Activated CD4-positive, alpha-beta T cell treated with anti-CD3 and anti-CD28 coated beads, Interleukin-2, amount 10 ng/mL, durations not matched to agents 24 days and 14 days (primary cell): Measurements from ENCODE around the gene IPO5. TPM values are rescaled to one million over a fixed set of nuclear protein-coding genes. Genes with fewer than 3 reads are reported as not detected.
"Not testable (repeated sequence)": the region's sequence is repeated elsewhere in the genome, so short reads cannot be mapped to it uniquely, and the experiment has no call there.

Experiments
- DNase-seq: peaks from one replicate; pipeline ENCODE4 v3.0.0; 2022
- H3K27ac Mint-ChIP-seq: one replicate; pipeline ENCODE4 v1.8.0; 2022; ENCODE audit warnings: mild to moderate bottlenecking, mixed read lengths
- H3K27me3 Mint-ChIP-seq: one replicate; pipeline ENCODE4 v1.8.0; 2022; ENCODE audit warnings: mixed read lengths
- H3K36me3 Mint-ChIP-seq: one replicate; pipeline ENCODE4 v1.8.0; 2022; ENCODE audit warnings: low read depth, mild to moderate bottlenecking, mixed read lengths
- H3K4me1 Mint-ChIP-seq: one replicate; pipeline ENCODE4 v1.8.0; 2021; ENCODE audit warnings: mixed read lengths
- H3K4me3 Mint-ChIP-seq: one replicate; pipeline ENCODE4 v1.8.0; 2022; ENCODE audit warnings: mild to moderate bottlenecking, moderate library complexity, mixed read lengths
- H3K9me3 Mint-ChIP-seq: one replicate; pipeline ENCODE4 v1.8.0; 2021; ENCODE audit warnings: mixed read lengths
- intact Hi-C: fragments of 100-400 bp; cut with micrococcal nuclease; formaldehyde crosslinking; loops from one replicate; pipeline ENCODE4 v1.15.1; 2023
- total RNA-seq: library from RNA; stranded (reverse); gene quantifications from 2 replicates; pipeline ENCODE4 v1.2.3, GENCODE V29; 2022

The IPO5 gene
- total RNA-seq, 1 donor from 2014 or later: 243 TPM

DNA sequence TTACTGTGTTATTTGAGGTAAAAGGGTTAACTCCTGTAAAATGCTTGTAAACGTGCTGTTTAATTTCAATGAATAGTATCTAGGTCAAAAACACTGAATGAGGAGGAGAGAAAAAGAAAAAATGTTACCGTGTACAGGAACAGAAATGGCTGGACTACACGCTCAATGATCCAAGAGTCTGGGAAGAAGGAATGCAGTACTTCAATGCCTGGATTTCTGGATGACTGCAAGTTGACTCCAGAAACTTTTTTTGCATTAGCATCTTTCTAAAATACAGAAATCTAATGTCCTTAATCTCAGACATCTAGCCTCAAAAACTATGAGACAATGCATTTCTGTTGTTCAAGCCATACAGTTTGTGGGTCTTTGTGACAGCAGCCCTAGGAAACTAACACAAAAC, 17.4 kb upstream of the IPO5 start:
- intact Hi-C loops: no loop called here
- Mint-ChIP-seq H3K4me3 (no peak overlapping the region), H3K27ac (no peak overlapping the region), H3K27me3 (peaks cover 8% of the 10 kb centered on the region), H3K36me3 (no peaks in the 10 kb centered on the region), H3K9me3 (no peaks in the 10 kb centered on the region), H3K4me1 (no peaks in the 10 kb centered on the region)
- DNase-seq: no peak

GRCh38 chr13:97938706-97939475, 14.6 kb upstream of the IPO5 start:
- no peaks in the 10 kb centered on the region for H3K36me3 Mint-ChIP-seq
- no peaks in the 10 kb centered on the region for H3K4me1 Mint-ChIP-seq
- H3K4me3 Mint-ChIP-seq: no peak overlapping the region
- H3K27me3 Mint-ChIP-seq: peaks cover 7% of the 10 kb centered on the region
- H3K27ac Mint-ChIP-seq: no peak overlapping the region
- DNase-seq: no peak
- no peaks in the 10 kb centered on the region for H3K9me3 Mint-ChIP-seq
- intact Hi-C loops: no loop called here

DNA sequence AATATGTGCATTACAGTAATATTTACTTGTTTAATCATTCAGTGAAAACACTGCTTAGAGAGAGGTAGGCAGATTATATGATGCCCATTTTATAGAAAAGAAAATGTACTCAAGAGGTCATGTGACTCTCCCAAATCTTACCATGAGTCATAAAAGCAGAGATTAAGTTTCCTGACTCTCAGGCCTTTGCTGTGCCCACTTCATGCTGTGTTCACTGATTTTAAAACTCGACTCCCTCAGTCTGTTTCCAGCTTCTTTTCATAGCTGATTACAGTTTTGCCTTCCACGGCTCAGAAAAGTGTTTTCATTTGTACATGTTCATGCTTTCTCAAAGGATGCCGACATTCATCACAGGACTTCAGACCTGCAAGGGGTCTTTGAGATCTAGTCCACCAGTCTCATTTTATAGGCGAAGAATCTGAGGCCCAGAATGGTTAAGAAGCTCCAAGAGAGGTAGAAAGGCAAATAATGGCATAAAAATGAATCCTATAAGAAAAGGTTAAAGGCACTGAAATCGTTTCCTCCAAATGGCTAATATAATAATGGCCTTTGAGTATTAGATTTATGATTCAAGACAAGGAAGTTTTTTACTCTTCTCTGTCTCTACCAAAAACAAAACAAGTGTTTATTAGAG, 9.0 kb upstream of the IPO5 start:
- H3K4me3 Mint-ChIP-seq: no peak overlapping the region
- H3K36me3 Mint-ChIP-seq: no peaks in the 10 kb centered on the region
- H3K27me3 Mint-ChIP-seq: no peaks in the 10 kb centered on the region
- DNase-seq: no peak
- intact Hi-C loops: no loop called here
- no peak overlapping the region for H3K27ac Mint-ChIP-seq
- H3K4me1 Mint-ChIP-seq: no peaks in the 10 kb centered on the region
- H3K9me3 Mint-ChIP-seq: no peaks in the 10 kb centered on the region

DNA sequence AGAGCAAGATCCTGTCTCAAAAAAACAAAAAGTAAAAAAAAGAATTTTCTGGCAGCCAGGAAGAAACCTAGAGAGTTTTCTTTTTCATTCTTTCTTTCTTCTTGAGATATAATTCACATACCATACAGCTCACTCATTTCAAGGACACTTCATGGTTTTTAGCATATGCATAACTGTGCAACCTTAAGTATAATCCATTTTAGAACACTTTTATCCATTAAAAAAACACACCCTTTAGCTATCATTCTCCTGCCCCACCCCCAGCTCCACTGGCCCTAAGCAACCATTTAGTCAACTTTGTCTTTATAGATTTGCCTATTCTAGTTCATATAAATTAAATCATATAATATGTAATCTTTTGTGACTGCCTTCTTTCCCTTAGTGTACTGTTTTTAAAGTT, 8.1 kb upstream of the IPO5 start:
- no peaks in the 10 kb centered on the region for H3K36me3 Mint-ChIP-seq
- peaks cover 3% of the 10 kb centered on the region for H3K9me3 Mint-ChIP-seq
- no peaks in the 10 kb centered on the region for H3K4me1 Mint-ChIP-seq
- H3K27me3 Mint-ChIP-seq: no peaks in the 10 kb centered on the region
- intact Hi-C loops: no loop called here
- no peak overlapping the region for H3K27ac Mint-ChIP-seq
- H3K4me3 Mint-ChIP-seq: no peak overlapping the region
- no peak for DNase-seq

DNA sequence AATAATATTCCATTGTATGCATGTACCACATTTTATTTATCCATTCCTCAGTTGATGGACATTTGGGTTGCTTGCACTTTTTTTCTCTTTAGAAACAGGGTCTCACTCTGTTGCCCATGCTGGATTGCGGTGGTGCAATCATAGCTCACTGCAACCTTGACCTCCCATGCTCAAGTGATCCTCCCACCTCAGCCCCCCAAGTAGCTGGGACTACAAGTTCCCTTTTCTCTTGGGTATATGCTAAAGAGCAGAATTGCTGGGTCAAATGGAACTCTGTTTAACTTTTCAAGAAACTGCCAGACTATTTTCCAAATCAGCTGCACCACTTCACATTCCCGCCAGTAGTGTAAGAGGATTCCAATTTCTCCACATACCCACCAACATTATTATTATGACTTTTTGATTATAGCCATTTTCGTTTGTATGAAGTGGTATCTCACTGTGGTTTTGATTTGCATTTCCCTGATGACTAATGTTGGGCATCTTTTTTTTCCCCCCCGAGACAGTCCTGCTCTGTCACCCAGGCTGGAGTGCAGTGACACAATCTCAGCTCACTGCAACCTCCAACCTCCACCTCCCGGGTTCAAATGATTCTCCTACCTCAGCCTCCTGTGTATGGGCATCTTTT, 7.6 kb upstream of the IPO5 start:
- Mint-ChIP-seq H3K4me1 (no peaks in the 10 kb centered on the region), H3K27ac (no peak overlapping the region), H3K27me3 (no peaks in the 10 kb centered on the region), H3K9me3 (peaks cover 3% of the 10 kb centered on the region), H3K36me3 (no peaks in the 10 kb centered on the region), H3K4me3 (no peak overlapping the region)
- DNase-seq: no peak
- intact Hi-C loops: no loop called here

DNA sequence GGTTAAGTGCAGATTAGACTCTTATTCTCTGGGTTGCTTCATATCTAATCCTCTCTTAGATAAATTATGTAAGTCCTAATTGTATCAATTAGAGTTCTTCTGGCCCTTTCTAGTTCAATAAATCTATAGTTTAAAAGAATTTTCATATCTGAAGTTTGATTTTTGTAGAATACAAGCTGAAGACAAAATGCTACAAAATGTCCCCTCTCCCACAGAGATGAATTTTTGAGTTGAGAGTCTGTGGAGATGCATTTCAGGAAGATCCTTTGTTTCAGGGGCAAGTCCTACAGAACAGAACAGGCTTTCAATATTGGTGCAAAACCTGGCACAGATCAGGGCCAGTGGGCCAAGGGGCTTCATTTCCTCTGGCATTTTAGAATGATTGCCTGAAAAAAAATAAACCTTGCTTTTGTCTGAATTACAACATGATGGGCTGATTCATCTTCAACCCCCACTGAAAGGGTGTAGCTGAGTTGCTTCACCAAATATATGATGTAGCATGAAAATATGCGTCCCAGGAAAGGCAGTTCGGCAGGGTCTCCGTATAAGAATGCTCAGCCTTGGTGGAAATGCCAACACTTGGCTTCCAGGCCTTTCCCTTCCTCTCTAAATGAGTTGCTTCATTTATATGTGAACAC, 6.4 kb upstream of the IPO5 start:
- Mint-ChIP-seq H3K27me3 (no peaks in the 10 kb centered on the region), H3K4me1 (no peaks in the 10 kb centered on the region), H3K36me3 (no peaks in the 10 kb centered on the region), H3K27ac (no peak overlapping the region), H3K9me3 (peaks cover 3% of the 10 kb centered on the region), H3K4me3 (no peak overlapping the region)
- intact Hi-C loops: no loop called here
- no peak for DNase-seq

DNA sequence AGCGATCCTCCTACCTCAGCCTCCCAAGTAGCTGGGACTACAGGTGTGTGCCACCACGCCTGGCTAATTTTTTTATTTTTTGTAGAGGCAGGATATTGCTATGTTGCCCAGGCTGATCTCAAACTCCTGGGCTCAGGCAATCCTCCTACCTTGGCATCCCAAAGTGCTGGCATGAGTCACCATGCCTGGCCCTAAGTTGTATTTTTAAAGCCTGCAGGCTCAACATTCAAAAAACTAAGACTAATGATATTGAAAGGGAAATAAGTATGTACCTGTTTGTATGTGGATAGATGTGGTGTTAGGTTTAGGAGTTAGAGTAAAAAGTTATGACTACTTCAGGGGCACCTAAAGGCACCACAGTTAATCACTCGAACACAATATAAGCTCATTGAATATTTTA, 5.4 kb upstream of the IPO5 start:
- intact Hi-C loops: no loop called here
- Mint-ChIP-seq H3K36me3 (no peaks in the 10 kb centered on the region), H3K27me3 (no peaks in the 10 kb centered on the region), H3K27ac (no peak overlapping the region), H3K4me3 (no peak overlapping the region), H3K9me3 (peaks cover 3% of the 10 kb centered on the region), H3K4me1 (no peaks in the 10 kb centered on the region)
- no peak for DNase-seq

DNA sequence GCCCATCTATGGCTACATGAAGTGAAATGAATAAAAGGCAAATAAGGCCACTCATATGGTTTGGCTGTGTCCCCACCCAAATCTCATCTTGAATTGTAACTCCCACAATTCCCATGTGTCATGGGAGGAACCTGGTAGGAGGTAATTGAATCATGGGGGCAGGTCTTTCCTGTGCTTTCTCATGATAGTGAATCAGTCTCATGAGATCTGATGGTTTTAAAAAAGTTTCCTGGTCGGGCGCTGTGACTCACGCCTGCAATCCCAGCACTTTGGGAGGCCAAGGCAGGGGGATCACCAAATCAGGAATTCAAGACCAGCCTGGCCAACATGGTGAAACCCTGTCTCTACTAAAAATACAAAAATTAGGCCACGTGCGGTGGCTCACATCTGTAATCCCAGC, 4.2 kb upstream of the IPO5 start:
- H3K27ac Mint-ChIP-seq, H3K36me3 Mint-ChIP-seq, intact Hi-C loops, H3K4me1 Mint-ChIP-seq, DNase-seq, H3K27me3 Mint-ChIP-seq, H3K9me3 Mint-ChIP-seq, H3K4me3 Mint-ChIP-seq: not testable (repeated sequence)

DNA sequence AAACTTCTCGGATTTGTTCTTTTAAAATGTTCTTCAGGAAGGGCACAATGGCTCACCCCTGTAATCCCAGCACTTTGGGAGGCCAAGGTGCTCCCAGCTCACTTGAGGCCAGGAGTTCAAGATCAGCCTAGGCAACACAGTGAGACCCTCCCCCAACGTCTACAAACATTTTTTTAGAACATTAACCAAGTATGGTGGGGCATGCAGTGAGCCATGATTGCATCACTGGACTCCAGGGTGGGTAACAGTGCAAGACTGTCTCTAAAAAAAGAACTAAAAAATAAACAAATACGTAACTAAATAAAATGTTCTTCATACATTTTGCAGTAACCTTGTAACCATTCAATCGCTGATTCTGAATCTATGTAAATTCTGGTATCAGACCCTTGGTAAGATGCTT, 2.1 kb upstream of the IPO5 start:
- intact Hi-C loops: no loop called here
- Mint-ChIP-seq H3K9me3 (peaks cover 3% of the 10 kb centered on the region), H3K4me3 (no peak overlapping the region), H3K4me1 (no peaks in the 10 kb centered on the region), H3K27me3 (no peaks in the 10 kb centered on the region), H3K36me3 (no peaks in the 10 kb centered on the region), H3K27ac (no peak overlapping the region)
- no peak for DNase-seq

DNA sequence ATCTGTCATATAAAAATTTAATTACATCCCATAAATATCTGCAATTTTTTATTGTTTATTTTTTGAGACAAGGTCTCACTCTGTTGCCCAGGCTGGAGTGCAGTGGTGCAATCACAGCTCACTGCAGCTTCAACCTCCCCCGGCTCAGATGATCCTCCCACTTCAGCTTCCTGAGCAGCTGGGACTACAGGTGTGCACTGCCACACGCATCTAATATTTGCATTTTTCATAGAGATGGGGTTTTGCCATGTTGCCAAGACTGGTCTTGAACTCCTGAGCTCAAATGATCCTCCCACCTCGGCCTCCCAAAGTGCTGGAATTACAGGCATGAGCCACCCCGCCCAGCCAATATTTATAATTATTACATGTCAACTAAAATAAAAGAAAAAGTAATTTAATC, 644 bp upstream of the IPO5 start:
- not testable (repeated sequence) for H3K36me3 Mint-ChIP-seq

GRCh38 chr13:97961340-97961739, 7.9 kb downstream of the IPO5 start:
- no peak overlapping the region for H3K27ac Mint-ChIP-seq
- intact Hi-C loops: no loop called here
- no peaks in the 10 kb centered on the region for H3K9me3 Mint-ChIP-seq
- no peak for DNase-seq
- H3K4me3 Mint-ChIP-seq: no peak overlapping the region
- no peaks in the 10 kb centered on the region for H3K4me1 Mint-ChIP-seq
- no peaks in the 10 kb centered on the region for H3K27me3 Mint-ChIP-seq
- H3K36me3 Mint-ChIP-seq: no peaks in the 10 kb centered on the region

More for the DNA sequence above, 644 bp upstream of the IPO5 start:
- H3K27me3 Mint-ChIP-seq, H3K4me3 Mint-ChIP-seq, H3K27ac Mint-ChIP-seq, DNase-seq, H3K4me1 Mint-ChIP-seq, intact Hi-C loops, H3K9me3 Mint-ChIP-seq: not testable (repeated sequence)

- no peak overlapping the region for H3K4me3 Mint-ChIP-seq
- H3K27ac Mint-ChIP-seq: no peak overlapping the region
- intact Hi-C loops: no loop called here
- peaks cover 4% of the 10 kb centered on the region for H3K27me3 Mint-ChIP-seq
- H3K36me3 Mint-ChIP-seq: no peaks in the 10 kb centered on the region
- H3K9me3 Mint-ChIP-seq: no peaks in the 10 kb centered on the region
- no peak for DNase-seq
- H3K4me1 Mint-ChIP-seq: no peaks in the 10 kb centered on the region
Measured at GRCh38 chr13:97962887-97963286, 9.4 kb downstream of the IPO5 start.

DNA sequence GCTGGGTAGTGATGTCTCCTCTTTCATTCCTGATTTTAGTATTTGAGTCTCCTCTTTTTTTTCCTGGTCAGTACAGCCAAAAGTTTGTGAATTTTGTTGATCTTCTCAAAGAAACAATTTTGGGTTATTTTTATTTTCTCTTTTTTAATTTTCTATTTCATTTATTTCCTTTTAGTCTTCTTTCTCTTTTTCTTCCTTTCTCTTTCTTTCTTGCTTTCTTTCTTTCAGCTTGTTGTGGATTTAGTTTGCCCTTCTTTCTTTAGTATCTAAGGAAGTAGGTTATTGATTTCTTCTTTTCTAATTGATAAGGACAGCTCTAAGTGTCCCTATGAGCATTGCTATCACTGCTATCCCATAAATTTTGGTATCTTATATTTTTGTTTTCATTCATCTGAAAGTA, 13.8 kb downstream of the IPO5 start:
- no peak overlapping the region for H3K27ac Mint-ChIP-seq
- DNase-seq: no peak
- H3K36me3 Mint-ChIP-seq: no peaks in the 10 kb centered on the region
- no peaks in the 10 kb centered on the region for H3K4me1 Mint-ChIP-seq
- intact Hi-C loops: no loop called here
- H3K9me3 Mint-ChIP-seq: no peaks in the 10 kb centered on the region
- peaks cover 16% of the 10 kb centered on the region for H3K27me3 Mint-ChIP-seq
- H3K4me3 Mint-ChIP-seq: no peak overlapping the region

DNA sequence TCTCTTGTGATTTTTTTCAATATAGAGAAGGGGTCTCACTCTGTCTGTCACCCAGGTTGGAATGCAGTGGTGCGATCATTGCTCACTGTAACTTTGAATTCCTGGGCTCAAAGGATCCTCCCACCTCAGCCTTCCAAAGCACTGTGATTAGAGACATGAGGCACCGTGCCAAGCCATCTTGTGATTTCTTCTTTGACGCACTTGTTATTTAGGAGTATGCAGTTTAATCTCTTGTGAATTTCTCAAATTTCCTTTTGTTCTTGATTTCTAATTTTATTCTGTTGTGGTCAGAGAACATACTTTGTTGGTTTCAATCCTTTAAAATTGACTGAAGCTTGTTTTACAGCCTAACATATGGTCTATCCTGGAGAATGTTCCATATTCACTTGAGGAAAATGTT, 14.5 kb downstream of the IPO5 start:
- H3K9me3 Mint-ChIP-seq: no peaks in the 10 kb centered on the region
- H3K4me1 Mint-ChIP-seq: no peaks in the 10 kb centered on the region
- no peak overlapping the region for H3K27ac Mint-ChIP-seq
- H3K27me3 Mint-ChIP-seq: peaks cover 18% of the 10 kb centered on the region
- no peaks in the 10 kb centered on the region for H3K36me3 Mint-ChIP-seq
- DNase-seq: no peak
- intact Hi-C loops: no loop called here
- no peak overlapping the region for H3K4me3 Mint-ChIP-seq
